Heart left ventricle (tissue), 13 donors: ENCODE data around the gene DPM1.

Experiments
- CTCF ChIP-seq, 12 donors: fragments of 200-600 bp; sonication (generic) in 4 of 12; IDR thresholded peaks; one replicate each; pipeline versions ENCODE4 v1.5.0 to v1.8.0; 2018 to 2022; ENCODE audit warnings: antibody characterized with exemption in 12 of 12, mild to moderate bottlenecking in 5 of 12
- POLR2A ChIP-seq, 2 donors: fragments of 450-650 bp; IDR thresholded peaks; one replicate each; pipeline ENCODE4 v1.6.1; 2017; ENCODE audit warnings: antibody characterized with exemption in 2 of 2, mild to moderate bottlenecking in 2 of 2, moderate library complexity in 2 of 2
- donor health status: ischemic (EF 13 %, LVEDD 7.1; RV severe dilation, severe dysfunction).
- donor health status: DM: no; HTN: yes; CAD: no.
- donor health status: DM: no; HTN: no; CAD: no.
- donor health status: ischemic (EF 25% LVEDD 6.9; RV normal size, moderate dysfunction).
- donor health status: ischemic (EF 25% LVEDD 5.7; RV mildly dilated, moderate dysfunction).
- donor health status: ischemic (EF 35%, LVEDD 5.7; RV mildly dilated, moderate dysfunction).
- donor health status: nonischemic (EF 11% LVEDD 7.7; RV severe dilation, severe dysfunction).
- donor health status: DM: yes; HTN: yes; CAD: no.
- donor health status: PGD.
- donor health status: ischemic (EF 29% LVEDD 5.4; RV normal size, mild dysfunction).
- donor health status: nonischemic (EF 23%, LVEDD 6.1; RV moderate dilation, normal function).

- TF ChIP-seq CTCF (IDR thresholded peaks at IDR 0.05) (no peak), POLR2A (IDR thresholded peaks at IDR 0.05) (no peak)
Measured at GRCh38 chr20:50993876-50994275, 35.5 kb upstream of the DPM1 start.
